AML-193 (cell line): ENCODE measurements around the gene ZNF679.
A peak's percentile ranks its signal among the peaks of the same experiment; 100 is the strongest.

ENCODE experiments used
- DNase-seq, 2 experiments: peaks; one replicate each; lab custom pipeline; 2025; lab: John Stamatoyannopoulos, UW

The ZNF679 gene

GRCh38 chr7:64310426-64310825, 82.2 kb downstream of the ZNF679 start:
- no peak for DNase-seq

GRCh38 chr7:64312826-64313225, 84.6 kb downstream of the ZNF679 start:
- no peak for DNase-seq

GRCh38 chr7:64313740-64314491, 85.6 kb downstream of the ZNF679 start, which contains the start of gene ZNF736:
Gene ZNF736, plus strand, starts transcription at chr7:64313961. Its CDS starts 190 bp downstream, at chr7:64314151.
- peak; percentile 93 to 94 for DNase-seq

- no peak for DNase-seq
These were observed 86.3 kb downstream of the ZNF679 start for GRCh38 chr7:64314566-64314965.

GRCh38 chr7:64316031-64316742, 87.9 kb downstream of the ZNF679 start:
- peak in 1 of 2 experiments; percentile 9 for DNase-seq
